Spinal cord (tissue), 10 donors: ENCODE measurements around the gene KCNH8. TPM values are rescaled to one million over a fixed set of nuclear protein-coding genes. Genes with fewer than 3 reads are reported as not detected.

Experiments
- DNase-seq, 6 donors: peaks; one replicate each; pipeline versions ENCODE4 v3.0.0 to v3.0.0-alpha.2; 2013 to 2015; ENCODE audit warnings: low spot score in 6 of 6, low read depth in 4 of 6
- H3K27ac ChIP-seq: one replicate; pipeline ENCODE4 v1.5.1; 2013; ENCODE audit warnings: low read depth, low read length, control low read depth
- H3K27me3 ChIP-seq: one replicate; pipeline ENCODE4 v1.6.1; 2013; ENCODE audit warnings: low read length; ENCODE audit not compliant: control insufficient read depth, insufficient read depth
- H3K36me3 ChIP-seq: one replicate; pipeline ENCODE4 v1.6.1; 2013; ENCODE audit warnings: low read length; ENCODE audit not compliant: control insufficient read depth, insufficient read depth
- H3K4me1 ChIP-seq: one replicate; pipeline ENCODE4 v1.6.1; 2013; ENCODE audit warnings: low read length; ENCODE audit not compliant: control insufficient read depth, insufficient read depth
- H3K4me3 ChIP-seq: one replicate; pipeline ENCODE4 v1.5.1; 2013; ENCODE audit warnings: low read depth, low read length, control low read depth
- H3K9me3 ChIP-seq: one replicate; pipeline ENCODE4 v1.6.1; 2013; ENCODE audit warnings: low read length; ENCODE audit not compliant: control insufficient read depth, insufficient read depth
- WGBS: methylation state at CpG from one replicate; pipeline ENCODE4 v1.1.5; 2013; ENCODE audit warnings: missing lambda C conversion rate; ENCODE audit not compliant: insufficient coverage; 5-methylcytosine and 5-hydroxymethylcytosine counted together
- polyA plus RNA-seq, 2 donors: library from polyadenylated mRNA; unstranded; fragments of 120-200 nt; gene quantifications; one replicate each; pipeline ENCODE4 v1.2.1, GENCODE V29; 2013; ENCODE audit not compliant: insufficient read length in 2 of 2
- total RNA-seq, 2 donors: library from RNA; depleted of rRNA in 1 of 2; stranded (reverse); fragments of 120-200 nt in 1 of 2; fragments of >200 nt in 1 of 2; gene quantifications; one replicate each; pipeline versions ENCODE4 v1.2.3 to v1.2.4, GENCODE V29; 2013 to 2014
- donor health status: healthy.

KCNH8 gene
- total and polyA plus RNA-seq, 4 donors, result 4.1 to 10.6 (median 7.8) TPM

GRCh38 chr3:19159966-19160635 is 11.8 kb downstream of the KCNH8 start:
- Histone ChIP-seq H3K4me1 (no peaks in the 10 kb centered on the region), H3K36me3 (no peaks in the 10 kb centered on the region), H3K27ac (no peak overlapping the region), H3K27me3 (no peaks in the 10 kb centered on the region), H3K4me3 (no peak overlapping the region), H3K9me3 (no peaks in the 10 kb centered on the region)
- WGBS, result no CpG with 5 or more reads among the region's 2 CpGs
- no peak for DNase-seq

GRCh38 chr3:19165654-19166053 is 17.3 kb downstream of the KCNH8 start:
- no peak overlapping the region for H3K4me3 ChIP-seq
- H3K27me3 ChIP-seq, result no peaks in the 10 kb centered on the region
- H3K27ac ChIP-seq, result no peak overlapping the region
- no peak for DNase-seq
- H3K36me3 ChIP-seq, result no peaks in the 10 kb centered on the region
- no peaks in the 10 kb centered on the region for H3K4me1 ChIP-seq
- no CpG with 5 or more reads among the region's 2 CpGs for WGBS
- H3K9me3 ChIP-seq, result no peaks in the 10 kb centered on the region

GRCh38 chr3:19171794-19172193 is 23.5 kb downstream of the KCNH8 start:
- H3K36me3 ChIP-seq, result no peaks in the 10 kb centered on the region
- no peak overlapping the region for H3K27ac ChIP-seq
- H3K4me3 ChIP-seq, result no peak overlapping the region
- WGBS, result 38% methylated on average over 1 of the region's 2 CpGs
- no peak for DNase-seq
- no peaks in the 10 kb centered on the region for H3K4me1 ChIP-seq
- no peaks in the 10 kb centered on the region for H3K27me3 ChIP-seq
- no peaks in the 10 kb centered on the region for H3K9me3 ChIP-seq

- Histone ChIP-seq H3K9me3 (no peaks in the 10 kb centered on the region), H3K36me3 (no peaks in the 10 kb centered on the region), H3K4me3 (no peak overlapping the region), H3K27me3 (no peaks in the 10 kb centered on the region), H3K4me1 (no peaks in the 10 kb centered on the region), H3K27ac (no peak overlapping the region)
- no CpG with 5 or more reads among the region's 1 CpG for WGBS
- DNase-seq, result no peak
These were observed 25.6 kb downstream of the KCNH8 start for GRCh38 chr3:19173945-19174344.

GRCh38 chr3:19183584-19183983 is 35.3 kb downstream of the KCNH8 start:
- WGBS, result no CpG with 5 or more reads among the region's 5 CpGs
- Histone ChIP-seq H3K4me3 (no peak overlapping the region), H3K27me3 (no peaks in the 10 kb centered on the region), H3K36me3 (no peaks in the 10 kb centered on the region), H3K4me1 (no peaks in the 10 kb centered on the region), H3K27ac (no peak overlapping the region), H3K9me3 (no peaks in the 10 kb centered on the region)
- DNase-seq, result no peak

GRCh38 chr3:19190126-19190525 is 41.8 kb downstream of the KCNH8 start:
- no peak overlapping the region for H3K4me3 ChIP-seq
- no peaks in the 10 kb centered on the region for H3K9me3 ChIP-seq
- no peak overlapping the region for H3K27ac ChIP-seq
- 71% methylated on average over 1 of the region's 1 CpG for WGBS
- no peaks in the 10 kb centered on the region for H3K4me1 ChIP-seq
- no peaks in the 10 kb centered on the region for H3K36me3 ChIP-seq
- DNase-seq, result no peak
- H3K27me3 ChIP-seq, result no peaks in the 10 kb centered on the region

GRCh38 chr3:19190602-19191001 is 42.3 kb downstream of the KCNH8 start:
- Histone ChIP-seq H3K27ac (no peak overlapping the region), H3K36me3 (no peaks in the 10 kb centered on the region), H3K4me1 (no peaks in the 10 kb centered on the region), H3K27me3 (no peaks in the 10 kb centered on the region), H3K9me3 (no peaks in the 10 kb centered on the region), H3K4me3 (no peak overlapping the region)
- 100% methylated on average over 2 of the region's 4 CpGs for WGBS
- DNase-seq, result no peak

- WGBS, result no CpG with 5 or more reads among the region's 2 CpGs
- Histone ChIP-seq H3K4me3 (no peak overlapping the region), H3K27me3 (no peaks in the 10 kb centered on the region), H3K36me3 (no peaks in the 10 kb centered on the region), H3K9me3 (no peaks in the 10 kb centered on the region), H3K27ac (no peak overlapping the region), H3K4me1 (no peaks in the 10 kb centered on the region)
- DNase-seq, result no peak
These were observed 50.8 kb downstream of the KCNH8 start for GRCh38 chr3:19199131-19199530.

- no peaks in the 10 kb centered on the region for H3K36me3 ChIP-seq
- H3K9me3 ChIP-seq, result no peaks in the 10 kb centered on the region
- 82% methylated on average over 1 of the region's 2 CpGs for WGBS
- peak overlapping the region; percentile 76 for H3K27ac ChIP-seq
- DNase-seq, result peak in 2 of 6 donors; percentile 32 to 62
- H3K4me1 ChIP-seq, result no peaks in the 10 kb centered on the region
- no peak overlapping the region for H3K4me3 ChIP-seq
- H3K27me3 ChIP-seq, result no peaks in the 10 kb centered on the region
These were observed 54.0 kb downstream of the KCNH8 start for GRCh38 chr3:19202303-19202702.

- Histone ChIP-seq H3K36me3 (no peaks in the 10 kb centered on the region), H3K27me3 (no peaks in the 10 kb centered on the region), H3K9me3 (no peaks in the 10 kb centered on the region), H3K4me1 (no peaks in the 10 kb centered on the region), H3K27ac (peak overlapping the region; percentile 26), H3K4me3 (no peak overlapping the region)
- no peak for DNase-seq
- WGBS, result no CpG with 5 or more reads among the region's 3 CpGs
These were observed 54.4 kb downstream of the KCNH8 start for GRCh38 chr3:19202754-19203153.
